ENCODE results near the gene KREMEN2. TPM values are rescaled to one million over a fixed set of nuclear protein-coding genes. Genes with fewer than 3 reads are reported as not detected.

Gene KREMEN2
- total RNA-seq, 1 experiment from 2014 or later = 0.49 TPM

GRCh38 chr16:2933136-2933535 lies 30.9 kb upstream of the KREMEN2 start:
- H3K36me3 ChIP-seq (ENCODE audit: insufficient read depth, low read length, poor library complexity, severe bottlenecking) = peaks cover 18% of the 10 kb centered on the region
- H3K27me3 ChIP-seq (replicated peaks; ENCODE audit: insufficient read depth, low read depth, low read length, poor library complexity) = no peaks in the 10 kb centered on the region
- TF ChIP-seq, protein P1, sequence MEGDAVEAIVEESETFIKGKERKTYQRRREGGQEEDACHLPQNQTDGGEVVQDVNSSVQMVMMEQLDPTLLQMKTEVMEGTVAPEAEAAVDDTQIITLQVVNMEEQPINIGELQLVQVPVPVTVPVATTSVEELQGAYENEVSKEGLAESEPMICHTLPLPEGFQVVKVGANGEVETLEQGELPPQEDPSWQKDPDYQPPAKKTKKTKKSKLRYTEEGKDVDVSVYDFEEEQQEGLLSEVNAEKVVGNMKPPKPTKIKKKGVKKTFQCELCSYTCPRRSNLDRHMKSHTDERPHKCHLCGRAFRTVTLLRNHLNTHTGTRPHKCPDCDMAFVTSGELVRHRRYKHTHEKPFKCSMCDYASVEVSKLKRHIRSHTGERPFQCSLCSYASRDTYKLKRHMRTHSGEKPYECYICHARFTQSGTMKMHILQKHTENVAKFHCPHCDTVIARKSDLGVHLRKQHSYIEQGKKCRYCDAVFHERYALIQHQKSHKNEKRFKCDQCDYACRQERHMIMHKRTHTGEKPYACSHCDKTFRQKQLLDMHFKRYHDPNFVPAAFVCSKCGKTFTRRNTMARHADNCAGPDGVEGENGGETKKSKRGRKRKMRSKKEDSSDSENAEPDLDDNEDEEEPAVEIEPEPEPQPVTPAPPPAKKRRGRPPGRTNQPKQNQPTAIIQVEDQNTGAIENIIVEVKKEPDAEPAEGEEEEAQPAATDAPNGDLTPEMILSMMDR (conservative IDR thresholded peaks at IDR 0.05; ENCODE audit: low read depth, low read length) = no peak
- no peak for TF ChIP-seq EZH2 (IDR thresholded peaks at IDR 0.05; ENCODE audit: borderline replicate concordance, low read depth, low read length, poor library complexity, severe bottlenecking)
- H3K27ac ChIP-seq (ENCODE audit: low read depth, low read length, poor library complexity, severe bottlenecking) = no peak overlapping the region
- H3K4me1 ChIP-seq (ENCODE audit: insufficient read depth, low read length, poor library complexity, severe bottlenecking) = no peaks in the 10 kb centered on the region
- ChIA-PET CTCF (interaction anchor here (1.0 kb wide), 1 partner anchor 37 kb away, joined by 3 read pairs; no protein-coding TSS in a partner anchor), POLR2A (ENCODE audit: low non-redundant PET) (no interaction called here)
- H3K9me3 ChIP-seq (ENCODE audit: low read depth, low read length, poor library complexity, severe bottlenecking) = no peaks in the 10 kb centered on the region
- intact Hi-C loops (cut with micrococcal nuclease; ENCODE audit: unreplicated experiment) = no loop called here
- no TSS peak for BruUV-seq (replicated peaks)
- DNase-seq (ENCODE audit: low spot score) = no peak
- no peak overlapping the region for H3K4me3 ChIP-seq (ENCODE audit: low read depth, low read length, poor library complexity, severe bottlenecking)

DNA sequence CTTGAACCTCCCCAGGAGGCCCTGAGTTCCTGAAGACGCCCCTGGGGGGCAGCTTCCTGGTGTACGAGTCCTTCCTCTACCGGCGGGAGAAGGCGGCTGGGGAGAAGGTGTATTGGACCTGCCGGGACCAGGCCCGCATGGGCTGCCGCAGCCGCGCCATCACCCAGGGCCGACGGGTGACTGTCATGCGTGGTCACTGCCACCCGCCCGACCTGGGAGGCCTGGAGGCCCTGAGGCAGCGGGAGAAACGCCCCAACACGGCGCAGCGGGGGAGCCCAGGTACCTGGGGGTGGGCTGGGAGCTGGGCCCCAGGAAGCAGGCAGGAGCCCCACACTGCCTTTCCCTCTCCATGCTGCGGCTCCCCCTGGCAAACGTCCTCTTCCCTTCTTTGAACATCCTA lies 30.4 kb upstream of the KREMEN2 start:
- intact Hi-C loops (cut with micrococcal nuclease; ENCODE audit: unreplicated experiment) = no loop called here
- H3K36me3 ChIP-seq (ENCODE audit: insufficient read depth, low read length, poor library complexity, severe bottlenecking) = peaks cover 20% of the 10 kb centered on the region
- H3K4me1 ChIP-seq (ENCODE audit: insufficient read depth, low read length, poor library complexity, severe bottlenecking) = no peaks in the 10 kb centered on the region
- no peak overlapping the region for H3K4me3 ChIP-seq (ENCODE audit: low read depth, low read length, poor library complexity, severe bottlenecking)
- no peak for TF ChIP-seq EZH2 (IDR thresholded peaks at IDR 0.05; ENCODE audit: borderline replicate concordance, low read depth, low read length, poor library complexity, severe bottlenecking)
- TF ChIP-seq, protein P1 (conservative IDR thresholded peaks at IDR 0.05; ENCODE audit: low read depth, low read length) = no peak
- DNase-seq (ENCODE audit: low spot score) = no peak
- H3K27me3 ChIP-seq (replicated peaks; ENCODE audit: insufficient read depth, low read depth, low read length, poor library complexity) = no peaks in the 10 kb centered on the region
- BruUV-seq (replicated peaks) = no TSS peak
- no peaks in the 10 kb centered on the region for H3K9me3 ChIP-seq (ENCODE audit: low read depth, low read length, poor library complexity, severe bottlenecking)
- ChIA-PET POLR2A (ENCODE audit: low non-redundant PET) (no interaction called here), CTCF (no interaction called here)
- no peak overlapping the region for H3K27ac ChIP-seq (ENCODE audit: low read depth, low read length, poor library complexity, severe bottlenecking)

GRCh38 chr16:2934450-2934849 lies 29.6 kb upstream of the KREMEN2 start:
- Histone ChIP-seq H3K27me3 (replicated peaks; ENCODE audit: insufficient read depth, low read depth, low read length, poor library complexity) (no peaks in the 10 kb centered on the region), H3K27ac (ENCODE audit: low read depth, low read length, poor library complexity, severe bottlenecking) (no peak overlapping the region), H3K4me1 (ENCODE audit: insufficient read depth, low read length, poor library complexity, severe bottlenecking) (no peaks in the 10 kb centered on the region), H3K4me3 (ENCODE audit: low read depth, low read length, poor library complexity, severe bottlenecking) (no peak overlapping the region), H3K36me3 (ENCODE audit: insufficient read depth, low read length, poor library complexity, severe bottlenecking) (peaks cover 21% of the 10 kb centered on the region), H3K9me3 (ENCODE audit: low read depth, low read length, poor library complexity, severe bottlenecking) (no peaks in the 10 kb centered on the region)
- POLR2A ChIA-PET (ENCODE audit: low non-redundant PET) = no interaction called here
- no peak for TF ChIP-seq EZH2 (IDR thresholded peaks at IDR 0.05; ENCODE audit: borderline replicate concordance, low read depth, low read length, poor library complexity, severe bottlenecking)
- TF ChIP-seq, protein P1 (conservative IDR thresholded peaks at IDR 0.05; ENCODE audit: low read depth, low read length) = no peak
- CTCF ChIA-PET = no interaction called here
- intact Hi-C loops (cut with micrococcal nuclease; ENCODE audit: unreplicated experiment) = no loop called here
- BruUV-seq (replicated peaks) = no TSS peak
- no peak for DNase-seq (ENCODE audit: low spot score)

Measured in A673 (cell line).